GM18951 (cell line): ENCODE measurements around the gene ARMC5.

ENCODE experiments used
- POLR2A ChIP-seq: IDR thresholded peaks from 4 replicates; pipeline ENCODE4 v1.6.1; 2011; ENCODE audit warnings: mild to moderate bottlenecking; ENCODE audit not compliant: insufficient read length, insufficient read depth; ENCODE audit errors: extremely low read depth
- in situ Hi-C: fragments of 300-500 bp; cut with MboI; formaldehyde crosslinking; loops from one replicate; pipeline ENCODE4 v1.12.0; 2022; ENCODE audit warnings: low sequenced_read_pairs, mixed read lengths, inconsistent platforms; ENCODE audit not compliant: unreplicated experiment

The ARMC5 gene

GRCh38 chr16:31423241-31423640 lies 36.1 kb upstream of the ARMC5 start:
- no peak for TF ChIP-seq POLR2A
- in situ Hi-C loops: no loop called here

- TF ChIP-seq POLR2A: no peak
- in situ Hi-C loops: no loop called here
Measured at GRCh38 chr16:31423801-31424200, 35.5 kb upstream of the ARMC5 start.

- no peak for TF ChIP-seq POLR2A
- in situ Hi-C loops: loop anchor here (25.0 kb wide), 1 partner anchor 440 kb away; the partner anchor contains the start of gene HSD3B7
Measured at GRCh38 chr16:31427441-31428278, 31.6 kb upstream of the ARMC5 start.

- in situ Hi-C loops: loop anchor here (25.0 kb wide), 1 partner anchor 441 kb away; the partner anchor contains the start of gene HSD3B7
- TF ChIP-seq POLR2A: no peak
Measured at GRCh38 chr16:31428279-31428597, 31.1 kb upstream of the ARMC5 start, which contains the start of gene COX6A2. Gene COX6A2 (minus strand): TSS chr16:31428360. CDS start chr16:31428325, 35 bp downstream.

- in situ Hi-C loops: loop anchor here (25.0 kb wide), 1 partner anchor 441 kb away; the partner anchor contains the start of gene HSD3B7
Measured at GRCh38 chr16:31428638-31429247, 30.6 kb upstream of the ARMC5 start.

GRCh38 chr16:31429314-31429713 lies 30.0 kb upstream of the ARMC5 start:
- in situ Hi-C loops: loop anchor here (25.0 kb wide), 1 partner anchor 442 kb away; the partner anchor contains the start of gene HSD3B7

More at GRCh38 chr16:31428638-31429247, 30.6 kb upstream of the ARMC5 start:
- TF ChIP-seq POLR2A: no peak

GRCh38 chr16:31429796-31430195 lies 29.5 kb upstream of the ARMC5 start:
- in situ Hi-C loops: loop anchor here (25.0 kb wide), 1 partner anchor 442 kb away; the partner anchor contains the start of gene HSD3B7
- TF ChIP-seq POLR2A: no peak

More at GRCh38 chr16:31429314-31429713, 30.0 kb upstream of the ARMC5 start:
- no peak for TF ChIP-seq POLR2A

GRCh38 chr16:31430380-31431052 lies 28.8 kb upstream of the ARMC5 start:
- TF ChIP-seq POLR2A: no peak
- in situ Hi-C loops: loop anchor here (25.0 kb wide), 1 partner anchor 443 kb away; the partner anchor contains the start of gene HSD3B7

GRCh38 chr16:31435341-31436220 lies 23.7 kb upstream of the ARMC5 start:
- TF ChIP-seq POLR2A: no peak
- in situ Hi-C loops: loop anchor here (25.0 kb wide), 1 partner anchor 448 kb away; the partner anchor contains the start of gene HSD3B7

- in situ Hi-C loops: loop anchor here (25.0 kb wide), 1 partner anchor 449 kb away; the partner anchor contains the start of gene HSD3B7
- no peak for TF ChIP-seq POLR2A
Measured at GRCh38 chr16:31436221-31437045, 22.9 kb upstream of the ARMC5 start.

GRCh38 chr16:31438414-31438813 lies 20.9 kb upstream of the ARMC5 start:
- no peak for TF ChIP-seq POLR2A
- in situ Hi-C loops: loop anchor here (25.0 kb wide), 1 partner anchor 451 kb away; the partner anchor contains the start of gene HSD3B7

- in situ Hi-C loops: loop anchor here (25.0 kb wide), 1 partner anchor 452 kb away; the partner anchor contains the start of gene HSD3B7
Measured at GRCh38 chr16:31439023-31439422, 20.3 kb upstream of the ARMC5 start.
